Gastrocnemius medialis (tissue), 4 donors: ENCODE results near the gene AKR1C2.

Experiments used
- POLR2A ChIP-seq, 2 donors: fragments of 450-650 bp; IDR thresholded peaks; one replicate each; pipeline ENCODE4 v1.6.1; 2017; ENCODE audit warnings: antibody characterized with exemption in 2 of 2, mild to moderate bottlenecking in 2 of 2, moderate library complexity in 2 of 2
- TF ChIP-seq, protein P1 (sequence below), 5 experiments: fragments of 450-650 bp in 3 of 5; fragments of 200-600 bp in 2 of 5; sonication (generic) in 2 of 5; IDR thresholded peaks in 4 of 5; conservative IDR thresholded peaks in 1 of 5; 1 replicate in 4 of 5; 2 replicates in 1 of 5; pipeline ENCODE4 v1.5.1; 2016 to 2019; ENCODE audit warnings: antibody characterized with exemption in 5 of 5, mild to moderate bottlenecking in 3 of 5, moderate library complexity in 3 of 5

DNA sequence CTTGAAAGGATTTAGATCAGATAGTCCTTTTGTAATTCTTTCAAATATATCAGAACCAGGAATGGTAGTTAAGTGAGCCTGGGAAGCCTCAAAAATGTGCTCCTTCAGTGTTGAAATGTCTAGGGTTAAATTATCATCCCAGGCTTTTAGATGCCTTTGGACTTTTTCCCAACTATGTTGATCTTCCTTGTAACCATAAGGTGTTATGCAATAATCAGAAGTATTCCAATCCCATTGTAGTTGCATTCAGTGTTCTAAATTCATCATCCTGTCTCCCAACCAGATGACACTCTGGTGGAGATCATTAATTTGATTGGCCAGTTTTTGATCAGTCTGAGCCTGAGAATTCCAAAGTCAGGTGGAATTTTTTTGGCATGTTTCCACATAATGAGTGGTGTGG, 35.1 kb upstream of the AKR1C2 start:
- TF ChIP-seq POLR2A (IDR thresholded peaks at IDR 0.05): no peak
- TF ChIP-seq, protein P1, sequence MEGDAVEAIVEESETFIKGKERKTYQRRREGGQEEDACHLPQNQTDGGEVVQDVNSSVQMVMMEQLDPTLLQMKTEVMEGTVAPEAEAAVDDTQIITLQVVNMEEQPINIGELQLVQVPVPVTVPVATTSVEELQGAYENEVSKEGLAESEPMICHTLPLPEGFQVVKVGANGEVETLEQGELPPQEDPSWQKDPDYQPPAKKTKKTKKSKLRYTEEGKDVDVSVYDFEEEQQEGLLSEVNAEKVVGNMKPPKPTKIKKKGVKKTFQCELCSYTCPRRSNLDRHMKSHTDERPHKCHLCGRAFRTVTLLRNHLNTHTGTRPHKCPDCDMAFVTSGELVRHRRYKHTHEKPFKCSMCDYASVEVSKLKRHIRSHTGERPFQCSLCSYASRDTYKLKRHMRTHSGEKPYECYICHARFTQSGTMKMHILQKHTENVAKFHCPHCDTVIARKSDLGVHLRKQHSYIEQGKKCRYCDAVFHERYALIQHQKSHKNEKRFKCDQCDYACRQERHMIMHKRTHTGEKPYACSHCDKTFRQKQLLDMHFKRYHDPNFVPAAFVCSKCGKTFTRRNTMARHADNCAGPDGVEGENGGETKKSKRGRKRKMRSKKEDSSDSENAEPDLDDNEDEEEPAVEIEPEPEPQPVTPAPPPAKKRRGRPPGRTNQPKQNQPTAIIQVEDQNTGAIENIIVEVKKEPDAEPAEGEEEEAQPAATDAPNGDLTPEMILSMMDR (IDR thresholded peaks at IDR 0.05 in 4 of 5, conservative IDR thresholded peaks at IDR 0.05 in 1 of 5): no peak
